ENCODE data around the gene HOXA7.
A peak's percentile ranks its signal among the peaks of the same experiment; 100 is the strongest.

Gene HOXA7

GRCh38 chr7:27170426-27171324, 14.2 kb upstream of the HOXA7 start:
- DNase-seq = no peak

- peak; percentile 10 for DNase-seq
Measured at GRCh38 chr7:27169658-27170425, 13.4 kb upstream of the HOXA7 start.

GRCh38 chr7:27168265-27168947, 11.9 kb upstream of the HOXA7 start:
- peak; percentile 51 for DNase-seq

GRCh38 chr7:27167916-27168264, 11.4 kb upstream of the HOXA7 start:
- DNase-seq = no peak

GRCh38 chr7:27166531-27167505, 10.3 kb upstream of the HOXA7 start:
- no peak for DNase-seq

- no peak for DNase-seq
Measured at GRCh38 chr7:27165996-27166530, 9.6 kb upstream of the HOXA7 start.

GRCh38 chr7:27165089-27165995, 8.9 kb upstream of the HOXA7 start, which contains the start of gene HOXA9:
Gene HOXA9, minus strand, starts transcription at chr7:27165537. Its CDS starts 80 bp downstream, at chr7:27165457.
- DNase-seq = no peak

GRCh38 chr7:27164367-27165088, 8.1 kb upstream of the HOXA7 start:
- no peak for DNase-seq

- DNase-seq = no peak
Measured at GRCh38 chr7:27164045-27164366, 7.5 kb upstream of the HOXA7 start.

GRCh38 chr7:27163288-27164044, 7.0 kb upstream of the HOXA7 start:
- DNase-seq = no peak

GRCh38 chr7:27162561-27163287, 6.2 kb upstream of the HOXA7 start:
- DNase-seq = no peak

- DNase-seq = no peak
Measured at GRCh38 chr7:27161721-27162560, 5.5 kb upstream of the HOXA7 start.

GRCh38 chr7:27161214-27161720, 4.8 kb upstream of the HOXA7 start:
- DNase-seq = no peak

- peak; percentile 82 for DNase-seq
Measured at GRCh38 chr7:27160546-27161213, 4.2 kb upstream of the HOXA7 start.

GRCh38 chr7:27160145-27160545, 3.7 kb upstream of the HOXA7 start:
- no peak for DNase-seq

GRCh38 chr7:27159266-27160144, 3.0 kb upstream of the HOXA7 start:
- no peak for DNase-seq
